GM18519 (cell line): ENCODE measurements around the gene ACMSD.
"Not testable (repeated sequence)": the region's sequence is repeated elsewhere in the genome, so short reads cannot be mapped to it uniquely, and the experiment has no call there.

Experiments used
- ATAC-seq: cut with Tn5 transposase; IDR thresholded peaks from one replicate; pipeline ENCODE4 v1.9.1; 2021; ENCODE audit warnings: mild to moderate bottlenecking, moderate library complexity; ENCODE audit not compliant: unreplicated experiment, low FRiP score

ACMSD gene

DNA sequence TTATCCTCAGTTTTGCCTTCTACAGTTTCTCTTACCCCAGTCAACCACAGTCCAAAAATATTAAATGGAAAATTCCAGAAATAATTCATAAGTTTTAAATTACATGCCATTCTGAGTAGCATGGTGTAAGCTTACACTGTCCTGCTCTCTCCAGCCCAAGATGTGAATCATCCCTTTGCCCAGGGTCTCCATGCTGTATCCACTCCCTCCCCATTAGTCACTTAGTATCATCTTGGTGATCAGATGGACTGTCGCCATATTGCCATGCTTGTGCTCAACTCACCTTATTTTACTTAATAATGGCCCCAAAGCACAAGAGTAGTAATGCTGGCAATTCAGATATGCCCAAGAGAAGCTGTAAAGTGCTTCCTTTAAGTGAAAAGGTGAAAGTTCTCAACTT lies 61.7 kb downstream of the ACMSD start:
- no peak for ATAC-seq

DNA sequence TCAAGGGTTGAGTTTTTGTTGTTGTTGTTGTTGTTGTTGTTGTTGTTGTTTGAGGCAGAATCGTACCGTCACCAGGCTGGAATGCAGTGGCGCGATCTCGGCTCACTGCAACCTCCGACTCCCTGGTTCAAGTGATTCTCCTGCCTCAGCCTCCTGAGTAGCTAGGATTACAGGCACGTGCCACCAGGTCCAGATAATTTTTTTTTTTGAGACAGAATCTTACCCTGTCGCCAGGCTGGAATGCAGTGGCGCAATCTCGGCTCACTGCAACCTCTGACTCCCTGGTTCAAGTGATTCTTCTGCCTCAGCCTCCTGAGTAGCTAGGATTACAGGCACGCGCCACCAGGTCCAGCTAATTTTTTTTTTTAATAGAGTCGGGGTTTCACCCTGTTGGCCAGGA lies 65.3 kb downstream of the ACMSD start:
- not testable (repeated sequence) for ATAC-seq

DNA sequence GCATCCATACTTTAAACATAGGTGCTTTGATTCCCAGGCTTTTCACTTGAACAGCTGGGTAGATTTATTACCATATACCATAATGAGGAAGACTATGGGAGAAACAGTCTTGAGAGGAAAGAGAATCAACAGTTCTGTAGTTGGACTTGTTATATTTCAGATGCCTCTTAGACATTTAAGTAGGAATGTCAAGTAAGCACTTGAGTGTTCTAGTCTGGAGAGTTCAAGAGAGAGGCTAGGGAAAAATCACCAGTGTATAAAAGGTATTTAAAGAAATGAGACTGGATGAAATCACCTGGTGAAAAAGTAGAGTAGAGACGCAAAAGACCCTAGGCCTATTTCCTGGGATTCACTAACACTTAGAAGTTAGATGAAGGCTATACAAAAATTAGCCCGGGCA lies 66.8 kb downstream of the ACMSD start:
- ATAC-seq, result no peak

DNA sequence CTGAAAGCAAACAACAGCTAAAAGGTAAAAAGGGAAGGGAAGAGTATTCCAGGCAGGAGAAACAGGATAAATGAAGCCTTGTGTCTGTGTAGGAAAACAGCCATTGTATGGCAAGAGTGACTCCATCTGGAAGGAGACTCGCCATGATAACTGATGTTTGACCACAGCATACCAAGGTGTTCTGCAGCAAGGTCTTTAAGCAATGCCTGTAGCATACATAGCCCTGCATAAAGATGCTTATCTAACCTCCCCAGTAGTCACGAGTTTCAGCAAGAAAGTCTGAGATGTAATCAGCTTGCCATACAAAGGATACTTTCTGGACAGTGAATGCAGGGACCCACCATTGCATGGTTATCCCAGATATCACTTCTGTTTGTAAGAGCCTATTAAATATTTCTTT lies 68.3 kb downstream of the ACMSD start:
- ATAC-seq, result no peak

DNA sequence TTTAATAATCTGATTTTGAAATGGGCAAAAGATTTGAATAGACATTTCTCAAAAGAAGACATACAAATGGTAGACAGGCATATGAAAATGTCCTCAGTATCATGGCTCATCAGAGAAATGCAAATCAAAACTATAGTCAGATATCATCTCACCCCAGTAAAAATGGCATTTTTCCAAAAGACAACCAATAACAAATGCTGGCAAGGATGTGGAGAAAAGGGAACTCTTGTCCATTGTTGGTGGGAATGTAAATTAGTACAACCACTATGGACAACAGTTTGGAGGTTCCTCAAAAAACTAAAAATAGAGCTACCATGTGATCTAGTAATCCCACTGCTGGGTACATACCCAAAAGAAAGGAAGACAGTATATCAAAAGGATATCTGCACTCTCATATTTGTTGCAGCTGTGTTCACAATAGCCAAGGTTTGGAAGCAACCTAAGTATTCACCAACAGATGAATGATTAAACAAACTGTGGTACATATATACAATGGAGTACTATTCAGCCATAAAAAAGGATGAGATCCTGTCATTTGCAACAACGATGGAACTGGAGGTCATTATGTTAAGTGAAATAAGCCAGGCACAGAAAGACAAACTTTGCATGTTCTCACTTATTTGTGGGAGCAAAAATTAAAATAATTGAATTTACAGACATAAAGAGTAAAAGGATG lies 69.2 kb downstream of the ACMSD start:
- ATAC-seq, result not testable (repeated sequence)

DNA sequence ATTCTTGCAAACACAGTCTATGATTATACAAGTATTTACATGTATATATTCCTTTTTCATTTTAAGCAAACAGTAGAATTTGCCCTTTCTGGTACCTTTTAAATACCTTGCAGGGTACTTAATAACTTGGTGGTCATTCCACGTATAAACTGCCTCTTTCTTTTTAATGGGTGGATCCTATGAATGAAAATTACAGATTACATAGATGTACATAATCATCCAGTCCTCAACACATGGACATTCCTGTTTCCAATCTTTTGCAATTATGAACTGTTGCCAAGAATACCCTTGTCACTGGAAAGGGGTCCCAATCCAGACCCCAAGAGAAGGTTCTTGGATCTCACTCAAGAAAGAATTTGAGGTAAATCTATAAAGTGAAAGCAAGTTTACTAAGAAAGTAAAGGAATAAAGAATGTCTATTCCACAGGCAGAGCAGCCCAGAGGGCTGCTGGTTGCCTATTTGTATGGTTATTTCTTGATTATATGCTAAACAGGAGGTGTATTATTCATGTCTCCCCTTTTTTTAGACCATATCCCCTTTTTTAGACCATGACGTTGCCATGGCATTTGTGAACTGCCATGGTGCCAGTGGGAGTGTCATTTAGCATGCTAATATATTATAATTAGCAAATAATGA lies 72.5 kb downstream of the ACMSD start:
- no peak for ATAC-seq

DNA sequence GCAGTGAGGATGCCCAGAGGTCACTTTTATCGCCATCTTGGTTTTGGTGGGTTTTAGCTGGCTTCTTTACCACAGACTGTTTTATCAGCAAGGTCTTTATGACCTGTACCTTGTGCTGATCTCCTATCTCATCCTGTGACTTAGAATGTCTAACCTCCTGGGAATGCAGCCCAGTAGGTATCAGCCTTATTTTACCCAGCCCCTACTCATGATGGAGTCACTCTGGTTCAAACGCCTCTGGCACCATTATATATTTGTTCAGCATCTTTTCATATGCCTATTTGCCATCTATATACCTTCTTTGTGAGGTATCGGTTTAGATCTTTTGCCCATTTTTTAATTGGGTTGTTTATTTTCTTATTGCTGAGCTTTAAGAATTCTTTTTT lies 73.0 kb downstream of the ACMSD start:
- ATAC-seq, result no peak

DNA sequence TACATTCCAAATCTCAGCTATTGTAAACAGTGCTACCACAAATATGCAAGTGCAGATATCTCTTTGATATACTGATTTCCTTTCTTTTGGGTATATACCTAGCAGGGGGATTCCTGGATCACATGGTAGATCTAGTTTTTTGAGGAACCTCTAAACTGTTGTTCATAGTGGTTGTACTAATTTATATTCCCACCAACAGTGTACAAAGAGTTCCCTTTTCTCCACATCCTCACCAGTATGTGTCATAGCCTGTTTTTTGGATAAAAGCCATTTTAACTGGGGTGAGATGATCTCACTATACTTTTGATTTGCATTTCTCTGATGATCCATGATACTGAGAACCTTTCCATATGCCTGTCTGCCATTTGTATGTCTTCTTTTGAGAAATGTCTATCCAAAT lies 73.9 kb downstream of the ACMSD start:
- no peak for ATAC-seq

DNA sequence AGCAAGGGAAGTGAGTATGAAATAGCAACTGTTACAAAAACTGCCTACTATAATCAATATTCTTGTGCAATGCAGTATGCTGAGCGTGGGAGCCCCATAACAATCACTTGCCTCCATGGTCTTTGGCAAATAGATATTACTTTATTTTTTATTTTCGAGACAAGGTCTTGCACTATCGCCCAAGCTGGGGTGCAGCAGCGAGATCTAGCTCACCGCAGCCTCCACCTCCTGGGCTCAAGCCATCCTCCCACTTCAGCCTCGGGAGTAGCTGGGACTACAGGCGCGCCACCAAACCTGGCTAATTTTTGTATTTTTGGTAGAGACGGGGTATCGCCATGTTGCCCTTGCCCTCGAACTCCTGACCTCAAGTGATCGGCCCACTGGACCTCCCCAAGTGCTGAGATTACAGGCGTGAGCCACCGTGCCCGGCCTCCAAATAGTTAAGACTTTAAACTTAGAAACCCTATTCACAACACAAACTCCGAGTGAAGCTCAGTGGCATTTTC lies 79.0 kb downstream of the ACMSD start:
- ATAC-seq, result no peak

DNA sequence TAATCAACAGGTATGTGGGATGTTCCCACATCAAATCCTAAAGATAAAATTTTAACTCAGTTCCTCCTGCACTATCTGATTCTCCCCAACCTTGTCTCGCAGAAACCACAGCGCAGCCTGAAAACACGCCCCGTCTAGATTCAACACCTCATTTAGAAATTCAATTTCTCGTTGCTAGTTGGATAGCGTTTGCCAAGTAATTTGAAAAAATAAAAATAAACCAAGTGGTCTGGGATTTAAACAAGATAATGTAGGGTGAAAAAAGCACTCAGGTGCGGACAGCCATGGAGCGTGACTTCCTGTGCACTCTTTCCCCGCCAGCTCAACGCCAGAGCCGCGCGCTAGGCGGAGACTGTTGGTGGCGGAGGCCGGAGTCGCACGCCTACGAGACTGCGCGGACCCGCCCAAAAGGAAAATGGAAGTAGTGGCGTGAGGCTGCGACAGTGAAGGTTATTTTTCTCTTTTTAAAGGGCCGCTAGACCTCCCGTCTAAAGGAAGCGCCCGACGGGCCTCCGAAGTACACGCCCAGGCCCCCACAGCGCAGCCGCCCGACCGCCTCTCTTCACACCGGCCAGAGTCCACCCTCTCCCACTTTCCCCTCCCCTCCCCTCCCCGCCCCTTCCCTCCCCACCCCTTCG lies 79.6 kb downstream of the ACMSD start:
- peak; percentile 64 for ATAC-seq

DNA sequence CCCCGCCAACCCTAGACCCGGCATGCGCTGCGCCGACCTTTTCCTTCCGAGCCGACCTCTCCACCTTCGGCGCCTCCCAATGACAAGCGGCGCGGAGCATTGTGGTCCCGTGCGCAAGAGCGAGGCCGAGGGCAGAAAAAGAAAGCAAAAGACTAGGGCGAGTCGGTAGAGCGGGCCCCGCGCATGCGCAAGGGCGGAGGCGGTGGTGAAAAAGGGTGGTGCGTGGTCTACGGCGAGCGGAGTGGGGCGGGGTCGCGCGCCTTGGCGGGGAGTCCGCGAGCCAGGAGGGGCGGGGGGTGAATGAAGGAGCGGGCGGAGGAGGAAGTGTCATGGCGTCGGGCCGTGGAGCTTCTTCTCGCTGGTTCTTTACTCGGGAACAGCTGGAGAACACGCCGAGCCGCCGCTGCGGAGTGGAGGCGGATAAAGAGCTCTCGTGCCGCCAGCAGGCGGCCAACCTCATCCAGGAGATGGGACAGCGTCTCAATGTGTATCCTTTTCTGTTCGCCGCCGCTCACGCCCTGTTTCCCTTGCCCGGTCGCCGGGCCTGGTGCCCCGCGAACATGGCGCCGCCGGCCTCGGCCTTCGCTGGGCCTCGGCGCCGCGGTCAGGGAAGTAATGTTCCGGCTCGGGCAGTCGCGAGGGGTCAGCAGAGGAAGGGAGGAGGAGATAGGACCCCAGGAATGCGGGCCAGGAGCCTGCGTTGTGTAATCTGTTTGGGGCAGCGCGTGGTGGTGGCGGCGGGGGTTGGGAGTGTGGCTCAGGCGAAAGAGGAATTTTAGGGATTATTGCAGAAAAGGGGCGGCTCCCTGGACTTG lies 80.3 kb downstream of the ACMSD start, which contains the start of gene CCNT2:
Gene CCNT2 (plus strand): TSS at position 297 of the 815 bp plus-strand sequence. CDS start 33 bp downstream, at position 330.
- ATAC-seq, result peak; percentile 88

DNA sequence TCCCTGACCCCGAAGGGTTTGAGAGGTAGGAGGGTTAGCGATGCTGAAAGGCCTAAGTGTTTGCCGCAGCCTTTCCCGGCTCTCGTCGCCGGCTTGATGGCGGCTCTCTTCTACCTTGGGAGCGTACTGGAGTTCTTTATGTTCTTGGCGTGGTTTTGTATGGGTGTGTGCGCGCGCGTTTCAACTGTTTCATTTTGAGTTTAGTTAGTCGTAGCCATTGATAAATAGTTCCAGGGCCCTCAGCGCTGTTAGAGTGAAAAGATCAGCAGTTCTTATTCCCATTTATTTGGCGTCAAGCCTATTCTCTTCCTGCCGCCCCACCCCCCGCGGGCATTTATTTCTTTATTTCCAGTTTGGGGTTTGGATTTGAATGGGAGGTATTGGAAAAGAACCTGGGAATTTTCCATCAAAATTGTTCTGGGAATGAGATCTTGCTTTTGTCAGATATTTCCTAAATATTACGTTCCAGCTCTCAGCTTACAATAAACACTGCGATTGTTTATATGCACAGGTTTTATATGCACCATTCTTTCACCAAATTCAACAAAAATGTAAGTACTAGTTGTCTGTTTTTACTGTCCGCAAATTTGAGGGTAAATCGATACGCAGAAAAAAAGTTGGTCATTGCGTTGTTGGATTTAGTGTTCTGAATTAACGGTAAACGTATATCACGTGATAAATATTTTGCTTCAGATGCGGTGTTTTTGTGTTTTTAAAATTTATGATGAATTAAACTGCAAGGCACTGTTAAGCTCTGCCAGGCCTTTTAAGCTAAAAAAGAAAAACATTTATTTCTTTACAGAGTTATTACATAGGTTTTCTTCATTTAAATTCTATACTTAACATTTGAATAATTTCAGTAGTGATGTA lies 81.2 kb downstream of the ACMSD start:
- ATAC-seq, result no peak

DNA sequence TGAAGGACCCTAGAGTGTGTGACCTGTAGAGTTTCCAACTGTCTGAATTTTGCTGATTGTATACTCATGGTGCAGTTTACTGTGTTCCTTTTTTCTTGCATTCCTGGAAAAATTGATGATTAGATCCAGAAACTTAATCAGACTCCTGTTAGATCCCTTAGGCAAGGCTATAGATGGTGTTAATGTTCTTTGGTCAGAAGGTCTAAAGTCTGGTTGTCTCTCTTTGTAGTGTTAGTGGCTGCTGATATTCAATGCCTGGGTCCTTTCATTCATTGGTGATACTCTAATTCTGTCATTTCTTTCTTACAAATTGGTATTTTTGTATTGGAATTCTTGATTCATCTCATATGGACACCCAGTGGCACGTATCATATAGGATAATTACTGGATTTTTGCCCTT lies 86.5 kb downstream of the ACMSD start:
- ATAC-seq, result no peak

DNA sequence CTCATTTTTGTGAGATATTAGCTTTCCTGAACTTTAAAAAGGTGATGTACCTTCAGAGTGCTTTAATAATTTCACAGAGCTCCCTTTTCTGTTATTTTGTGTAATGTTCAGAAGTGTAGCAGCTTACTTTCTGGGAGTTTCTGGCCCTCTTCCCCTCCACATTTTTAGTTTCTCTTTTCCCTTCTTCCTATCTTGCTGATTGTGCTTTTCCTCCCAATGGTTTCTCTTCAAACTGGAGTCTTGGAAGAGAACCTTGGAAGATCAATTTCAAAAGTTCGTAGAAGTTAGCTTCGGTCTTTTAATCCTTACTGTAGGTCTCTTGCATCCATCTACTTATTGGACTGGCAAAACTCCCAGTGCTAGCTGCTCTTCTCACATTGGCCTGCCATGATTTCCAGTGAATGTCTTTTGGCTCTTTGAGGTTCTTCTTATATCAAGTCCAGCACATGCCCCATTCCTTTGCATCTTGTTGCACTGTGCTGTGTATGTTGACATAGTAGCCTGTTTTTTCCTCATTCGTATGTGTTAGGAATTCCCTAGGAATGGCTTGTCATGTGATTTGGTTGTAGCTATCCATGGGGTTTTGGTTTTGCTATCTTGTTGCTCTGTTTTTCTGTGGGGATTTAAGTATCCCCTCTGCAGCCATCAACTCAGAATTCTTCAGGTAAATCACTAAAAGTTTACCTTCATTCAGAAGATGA lies 88.0 kb downstream of the ACMSD start:
- no peak for ATAC-seq

DNA sequence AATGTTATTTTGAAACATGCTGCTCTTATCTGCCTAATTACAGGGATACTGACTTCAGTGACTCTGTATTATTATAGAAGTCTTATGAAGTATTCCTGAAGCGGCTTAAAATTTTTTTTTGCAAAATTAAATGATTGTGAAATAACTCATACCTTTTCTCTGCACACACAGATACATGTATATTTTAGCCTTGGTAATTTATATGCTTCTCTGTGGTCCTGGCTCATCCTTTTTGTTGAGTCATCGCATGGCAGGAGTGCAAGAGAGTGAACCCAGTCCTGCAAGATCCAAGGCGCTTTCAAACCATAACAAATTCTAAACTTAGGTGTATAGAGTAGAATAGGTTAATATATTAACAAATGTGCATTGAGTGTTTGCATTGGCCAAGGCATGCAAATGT lies 88.8 kb downstream of the ACMSD start:
- ATAC-seq, result no peak

DNA sequence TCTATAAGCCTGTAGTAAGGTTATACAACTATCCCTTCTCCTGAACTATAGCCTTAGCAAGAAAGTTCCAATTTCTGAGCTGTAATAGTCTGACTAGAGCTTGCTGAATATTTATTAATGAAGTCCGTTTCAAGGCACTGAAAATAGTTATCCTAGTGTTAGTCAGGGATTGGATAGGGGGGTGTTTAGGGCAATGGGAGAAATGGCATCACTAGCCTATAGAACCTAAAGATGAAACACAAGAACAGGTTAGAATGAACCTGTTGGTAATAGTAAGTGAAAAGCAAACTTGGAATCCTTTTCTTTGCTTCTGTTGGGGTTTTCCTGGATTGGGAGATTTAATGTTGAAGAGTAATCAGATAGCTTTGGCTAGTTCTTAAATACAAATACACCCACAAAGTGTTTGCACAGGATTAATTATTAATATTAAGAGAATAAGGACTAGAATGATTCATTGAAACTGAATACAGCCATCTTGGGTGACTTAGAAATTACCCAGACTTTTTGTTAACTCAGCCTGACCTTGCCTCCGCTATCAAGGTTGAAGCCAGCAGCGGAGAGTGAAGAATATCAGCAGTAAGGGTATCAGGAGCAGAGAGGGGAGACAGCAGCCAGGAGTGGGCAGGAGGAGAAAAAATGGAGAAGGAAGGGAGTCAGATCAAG lies 94.6 kb downstream of the ACMSD start:
- ATAC-seq, result no peak

DNA sequence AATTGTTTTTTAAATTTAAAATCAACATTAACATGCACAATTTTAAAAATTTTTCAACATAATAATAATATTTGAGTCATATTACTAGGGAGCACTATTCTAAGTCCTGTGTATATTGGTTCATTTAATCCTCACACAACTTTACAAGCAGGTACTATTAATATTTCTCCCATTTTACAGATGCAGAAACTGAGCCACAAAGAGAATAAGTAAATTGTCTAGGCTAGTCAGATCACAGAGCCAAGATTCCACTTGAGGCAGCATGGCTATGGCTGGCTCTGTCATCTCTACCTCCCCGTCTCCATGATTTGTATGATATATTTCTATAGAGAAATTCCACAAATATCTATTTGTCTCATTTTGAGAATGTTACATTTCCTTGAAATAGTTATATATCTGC lies 95.3 kb downstream of the ACMSD start:
- no peak for ATAC-seq

DNA sequence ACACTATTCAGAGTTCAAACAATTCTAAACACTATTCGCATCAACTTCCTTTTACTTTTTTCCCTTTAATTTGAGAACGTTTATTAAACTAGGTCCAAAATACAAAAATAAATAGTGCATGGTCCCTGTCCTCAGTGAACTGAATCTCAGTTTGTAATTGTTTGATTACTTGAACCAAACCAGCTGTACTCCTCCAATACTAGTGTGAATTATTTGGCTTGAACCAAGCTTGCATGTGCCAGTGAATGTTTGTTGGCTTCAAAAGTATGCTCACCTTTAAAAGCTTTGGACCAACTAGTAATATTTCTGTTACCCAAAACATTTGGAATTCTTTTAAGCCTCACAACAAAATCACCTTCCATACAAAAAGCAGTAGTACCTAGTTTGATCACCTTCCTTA lies 95.7 kb downstream of the ACMSD start:
- no peak for ATAC-seq

DNA sequence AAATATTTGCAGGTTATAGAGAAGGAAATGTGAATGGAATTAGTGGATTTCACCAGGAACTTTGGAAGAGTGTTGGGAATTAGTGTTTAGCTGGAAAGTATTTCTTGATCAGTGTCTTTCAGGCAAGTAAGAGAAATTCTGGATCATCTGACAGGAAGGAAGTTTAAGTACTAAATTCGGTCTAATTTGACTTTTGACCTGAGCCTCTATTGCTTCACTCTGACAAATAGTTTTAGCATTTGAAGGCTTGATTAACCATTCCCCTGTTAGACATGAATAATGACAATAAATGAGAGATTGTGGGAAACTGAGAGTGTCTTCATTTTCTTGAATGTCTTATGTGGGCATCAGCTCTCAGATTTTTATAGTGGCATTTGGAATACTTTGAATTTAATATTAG lies 96.2 kb downstream of the ACMSD start:
- no peak for ATAC-seq
